ENCODE measurements around the gene SEPTIN10.

The SEPTIN10 gene

DNA sequence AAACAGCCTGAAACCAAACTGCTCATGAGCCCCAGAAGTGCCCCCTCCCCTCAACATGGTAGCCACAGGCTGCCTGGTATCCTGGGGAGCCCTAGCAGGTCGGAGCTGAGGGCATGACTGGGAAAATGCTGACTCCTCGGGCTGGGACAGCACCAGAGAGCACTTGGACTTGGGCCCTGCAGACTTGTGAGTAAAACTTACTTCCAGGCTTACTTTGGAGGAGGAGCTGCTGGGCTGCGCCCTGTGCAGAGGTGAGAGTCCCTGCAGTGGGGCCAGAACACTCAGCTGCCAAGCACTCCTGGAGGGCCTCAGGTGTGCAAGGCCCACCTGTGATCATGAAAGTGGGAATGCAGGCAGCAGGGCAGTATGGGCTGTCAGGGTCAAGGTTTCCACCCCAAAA, 119.4 kb downstream of the SEPTIN10 start:
- FAIRE-seq = no peak

DNA sequence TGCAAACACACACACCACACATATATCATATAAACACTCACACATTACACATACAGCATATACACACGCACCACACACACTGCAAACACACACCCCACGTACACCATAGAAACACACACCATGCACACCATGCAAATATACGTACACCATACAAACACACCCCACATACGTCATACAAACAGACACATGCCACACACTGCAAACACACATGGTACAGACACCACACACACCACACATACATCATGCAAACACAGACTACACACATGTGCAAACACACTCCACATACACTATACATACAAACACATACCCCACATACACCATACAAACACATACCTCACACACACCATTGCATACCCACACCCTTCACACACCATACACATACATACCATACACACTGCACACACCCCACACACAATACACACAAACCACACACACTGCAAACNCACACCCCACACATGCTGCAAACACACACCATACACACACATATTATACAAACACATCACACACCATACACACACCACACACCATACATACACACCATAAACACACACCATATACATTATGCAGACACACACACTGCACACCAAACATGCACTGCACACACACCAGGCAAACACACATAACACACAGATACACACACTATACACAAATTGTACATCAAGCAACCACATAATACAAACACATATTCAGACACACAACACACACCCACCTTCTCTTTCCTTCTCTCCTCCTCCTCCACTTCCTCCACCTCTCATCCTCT, 120.4 kb downstream of the SEPTIN10 start:
- no peak for FAIRE-seq

All from A204.1 (cell line).